ENCODE data around the gene C1orf174. TPM values are rescaled to one million over a fixed set of nuclear protein-coding genes. Genes with fewer than 3 reads are reported as not detected.

Gene C1orf174
- total RNA-seq, 6 experiments from 2014 or later = 9.7 to 20.9 (median 11.1) TPM

- peak in 1 of 3 donors; percentile 19 for DNase-seq
- 36% methylated on average over 7 of the region's 17 CpGs for WGBS (ENCODE audit: insufficient coverage, low coverage, low lambda C conversion rate, missing lambda C conversion rate)
Observed at GRCh38 chr1:3931007-3931912, 31.2 kb upstream of the C1orf174 start.

GRCh38 chr1:3930301-3931006 lies 30.4 kb upstream of the C1orf174 start:
- H3K27me3 ChIP-seq = no peaks in the 10 kb centered on the region
- H3K27ac ChIP-seq = no peak overlapping the region
- 87% methylated on average over 6 of the region's 10 CpGs for WGBS (ENCODE audit: insufficient coverage, low coverage, low lambda C conversion rate, missing lambda C conversion rate)

More at GRCh38 chr1:3931007-3931912, 31.2 kb upstream of the C1orf174 start:
- no peak overlapping the region for H3K27ac ChIP-seq
- no peaks in the 10 kb centered on the region for H3K27me3 ChIP-seq
- intact Hi-C loops (cut with DNase I) = no loop called here
- no peaks in the 10 kb centered on the region for H3K36me3 ChIP-seq
- no peak for TF ChIP-seq POLR2A (IDR thresholded peaks at IDR 0.05)
- TF ChIP-seq CTCF (IDR thresholded peaks at IDR 0.05) = no peak
- ATAC-seq = peak in 1 of 4 donors; percentile 12
- no peak overlapping the region for H3K4me3 ChIP-seq
- H3K4me1 ChIP-seq = no peaks in the 10 kb centered on the region
- H3K9me3 ChIP-seq = no peaks in the 10 kb centered on the region

GRCh38 chr1:3929126-3929525 lies 29.1 kb upstream of the C1orf174 start:
- intact Hi-C loops (cut with DNase I) = no loop called here
- no peak for ATAC-seq
- DNase-seq = no peak
- Histone ChIP-seq H3K27me3 (no peaks in the 10 kb centered on the region), H3K9me3 (no peaks in the 10 kb centered on the region), H3K4me1 (no peaks in the 10 kb centered on the region), H3K36me3 (no peaks in the 10 kb centered on the region), H3K4me3 (no peak overlapping the region), H3K27ac (no peak overlapping the region)
- 86% methylated on average over 1 of the region's 5 CpGs for WGBS (ENCODE audit: insufficient coverage, low coverage, low lambda C conversion rate, missing lambda C conversion rate)
- no peak for TF ChIP-seq CTCF (IDR thresholded peaks at IDR 0.05)
- TF ChIP-seq POLR2A (IDR thresholded peaks at IDR 0.05) = no peak

More at GRCh38 chr1:3930301-3931006, 30.4 kb upstream of the C1orf174 start:
- DNase-seq (peak in 1 of 3 donors; percentile 13), ATAC-seq (peak in 1 of 4 donors; percentile 29)
- intact Hi-C loops (cut with DNase I) = no loop called here
- Histone ChIP-seq H3K4me3 (no peak overlapping the region), H3K36me3 (no peaks in the 10 kb centered on the region), H3K4me1 (no peaks in the 10 kb centered on the region), H3K9me3 (no peaks in the 10 kb centered on the region)
- TF ChIP-seq CTCF (IDR thresholded peaks at IDR 0.05) (no peak), POLR2A (IDR thresholded peaks at IDR 0.05) (no peak)

- H3K9me3 ChIP-seq = no peaks in the 10 kb centered on the region
- 33% methylated on average over 3 of the region's 11 CpGs for WGBS (ENCODE audit: insufficient coverage, low coverage, low lambda C conversion rate, missing lambda C conversion rate)
- DNase-seq = peak in 1 of 3 donors; percentile 34
- no peak for TF ChIP-seq POLR2A (IDR thresholded peaks at IDR 0.05)
- no peak for TF ChIP-seq CTCF (IDR thresholded peaks at IDR 0.05)
- no peak overlapping the region for H3K27ac ChIP-seq
- no peak for ATAC-seq
- no peaks in the 10 kb centered on the region for H3K36me3 ChIP-seq
- H3K27me3 ChIP-seq = no peaks in the 10 kb centered on the region
- H3K4me1 ChIP-seq = no peaks in the 10 kb centered on the region
- intact Hi-C loops (cut with DNase I) = no loop called here
- H3K4me3 ChIP-seq = no peak overlapping the region
Observed at GRCh38 chr1:3928586-3928985, 28.5 kb upstream of the C1orf174 start.
